Neural cell (in vitro differentiated cells): ENCODE data around the gene ADH4.
A peak's percentile ranks its signal among the peaks of the same experiment; 100 is the strongest.

Experiments
- CTCF ChIP-seq: fragments of 450-650 bp; IDR thresholded peaks from 2 replicates; pipeline ENCODE4 v1.5.1; 2014; ENCODE audit warnings: antibody characterized with exemption, mild to moderate bottlenecking, moderate library complexity; ENCODE audit not compliant: poor library complexity, severe bottlenecking
- EP300 ChIP-seq: fragments of 450-650 bp; conservative IDR thresholded peaks from 2 replicates; pipeline ENCODE4 v1.6.1; 2014; ENCODE audit warnings: antibody characterized with exemption, mild to moderate bottlenecking, moderate library complexity; ENCODE audit not compliant: poor library complexity, severe bottlenecking
- RAD21 ChIP-seq: fragments of 450-650 bp; conservative IDR thresholded peaks from 2 replicates; pipeline ENCODE4 v1.6.1; 2014; ENCODE audit warnings: antibody characterized with exemption, mild to moderate bottlenecking, moderate library complexity
- REST ChIP-seq: IDR thresholded peaks from 2 replicates; pipeline ENCODE4 v1.6.1; 2012; ENCODE audit warnings: borderline replicate concordance
- TAF1 ChIP-seq: IDR thresholded peaks from 2 replicates; pipeline ENCODE4 v1.6.1; 2012; ENCODE audit warnings: low read depth

- TF ChIP-seq EP300 (no peak), CTCF (peak; percentile 25), REST (no peak), RAD21 (peak; percentile 13), TAF1 (no peak)
These were observed 26.0 kb downstream of the ADH4 start for GRCh38 chr4:99117876-99118693.
